IMR-90 (cell line): Measurements from ENCODE around the gene COL25A1. TPM values are rescaled to one million over a fixed set of nuclear protein-coding genes. Genes with fewer than 3 reads are reported as not detected.

Experiments
- ATAC-seq: fragments of 200-7000 bp; cut with Tn5 transposase; 2 replicates; pipeline ENCODE4 v1.9.1; 2020; ENCODE audit warnings: low read depth, mild to moderate bottlenecking, moderate library complexity
- BruUV-seq: library from RNA; stranded (reverse); fragments of 400-500 nt; replicated peaks from 2 replicates; lab custom pipeline; 2021; lab: Mats Ljungman, UMichigan
- CTCF ChIA-PET: fragments of 300-600 bp; formaldehyde crosslinking; extraction: SDS; loops from one replicate; lab custom pipeline; 2021; ENCODE audit warnings: antibody characterized with exemption; lab: Yijun Ruan, JAX
- POLR2A ChIA-PET: fragments of 300-600 bp; sonication (Branson Sonifier 250); formaldehyde crosslinking; loops from one replicate; lab custom pipeline; 2022; ENCODE audit warnings: antibody characterized with exemption; ENCODE audit not compliant: unreplicated experiment; lab: Charles Lee
- DNase-seq: peaks from one replicate; pipeline ENCODE4 v3.0.0; 2013
- H2AFZ ChIP-seq: replicated peaks from 2 replicates; pipeline ENCODE3; 2013; ENCODE audit warnings: low read length, mild to moderate bottlenecking; ENCODE audit not compliant: poor library complexity
- H2AK5ac ChIP-seq: 2 replicates; pipeline ENCODE4 v1.6.1; 2013; ENCODE audit warnings: low read depth, low read length, inconsistent platforms
- H2AK9ac ChIP-seq: replicated peaks from 2 replicates; pipeline ENCODE3; 2013; ENCODE audit warnings: mild to moderate bottlenecking, low read depth, low read length, moderate library complexity; ENCODE audit not compliant: poor library complexity
- H2BK120ac ChIP-seq: 2 replicates; pipeline ENCODE4 v1.6.1; 2013; ENCODE audit warnings: low read depth, low read length, inconsistent platforms
- H2BK15ac ChIP-seq: 3 replicates; pipeline ENCODE4 v1.6.1; 2013; ENCODE audit warnings: low read depth, low read length, inconsistent platforms
- H2BK20ac ChIP-seq: 2 replicates; pipeline ENCODE4 v1.6.1; 2013; ENCODE audit warnings: low read depth, mild to moderate bottlenecking, inconsistent platforms, low read length, moderate library complexity
- H2BK5ac ChIP-seq: 2 replicates; pipeline ENCODE4 v1.6.1; 2013; ENCODE audit warnings: mild to moderate bottlenecking, low read depth, low read length, inconsistent platforms; ENCODE audit not compliant: poor library complexity, severe bottlenecking
- H3K14ac ChIP-seq: replicated peaks from 2 replicates; pipeline ENCODE4 v1.6.1; 2013; ENCODE audit warnings: low read depth, low read length, inconsistent platforms
- H3K18ac ChIP-seq: 2 replicates; pipeline ENCODE4 v1.6.1; 2013; ENCODE audit warnings: low read depth, low read length, control low read depth
- H3K23ac ChIP-seq: 2 replicates; pipeline ENCODE4 v1.6.1; 2013; ENCODE audit warnings: low read depth, low read length, inconsistent platforms
- H3K27ac ChIP-seq: 2 replicates; pipeline ENCODE4 v1.5.1; 2013; ENCODE audit warnings: mild to moderate bottlenecking, control low read depth, low read length; ENCODE audit not compliant: insufficient read depth
- H3K27me3 ChIP-seq: 2 replicates; pipeline ENCODE4 v1.6.1; 2013; ENCODE audit warnings: low read length; ENCODE audit not compliant: control insufficient read depth, insufficient read depth
- H3K36me3 ChIP-seq: 2 replicates; pipeline ENCODE4 v1.6.1; 2013; ENCODE audit warnings: low read length, mixed read lengths; ENCODE audit not compliant: control insufficient read depth, insufficient read depth
- H3K4ac ChIP-seq: 2 replicates; pipeline ENCODE4 v1.6.1; 2013; ENCODE audit warnings: low read depth, low read length, inconsistent platforms
- H3K4me1 ChIP-seq: 2 replicates; pipeline ENCODE4 v1.6.1; 2013; ENCODE audit warnings: low read length, mixed read lengths; ENCODE audit not compliant: control insufficient read depth, insufficient read depth
- H3K4me2 ChIP-seq: 2 replicates; pipeline ENCODE4 v1.6.1; 2013; ENCODE audit warnings: low read depth, mild to moderate bottlenecking, control low read depth, low read length, moderate library complexity
- H3K4me3 ChIP-seq: 2 replicates; pipeline ENCODE4 v1.5.1; 2013; ENCODE audit warnings: low read depth, mild to moderate bottlenecking, control low read depth, low read length, moderate library complexity; ENCODE audit not compliant: insufficient read depth
- H3K56ac ChIP-seq: 2 replicates; pipeline ENCODE4 v1.6.1; 2013; ENCODE audit warnings: low read length, inconsistent platforms; ENCODE audit not compliant: insufficient read depth; ENCODE audit errors: extremely low read depth
- H3K79me1 ChIP-seq, 2 experiments: 2 replicates each; pipeline ENCODE4 v1.6.1; 2013; ENCODE audit warnings: low read length in 2 of 2, inconsistent platforms in 1 of 2, low read depth in 1 of 2
- H3K9ac ChIP-seq: 2 replicates; pipeline ENCODE4 v1.6.1; 2013; ENCODE audit warnings: low read depth, low read length, control low read depth
- H3K9me1 ChIP-seq: 2 replicates; pipeline ENCODE4 v1.6.1; 2013; ENCODE audit warnings: low read length, inconsistent platforms; ENCODE audit not compliant: insufficient read depth
- H3K9me3 ChIP-seq: 2 replicates; pipeline ENCODE4 v1.6.1; 2013; ENCODE audit warnings: low read length; ENCODE audit not compliant: control insufficient read depth, insufficient read depth
- H4K20me1 ChIP-seq: 2 replicates; pipeline ENCODE4 v1.6.1; 2013; ENCODE audit warnings: low read length, inconsistent platforms; ENCODE audit not compliant: insufficient read depth
- H4K5ac ChIP-seq: 2 replicates; pipeline ENCODE4 v1.6.1; 2013; ENCODE audit warnings: mild to moderate bottlenecking, low read depth, low read length, control low read depth
- H4K8ac ChIP-seq, 2 experiments: 2 replicates each; pipeline ENCODE4 v1.6.1; 2013; ENCODE audit warnings: low read depth in 2 of 2, low read length in 2 of 2, control low read depth in 1 of 2, inconsistent platforms in 1 of 2
- H4K91ac ChIP-seq: 2 replicates; pipeline ENCODE4 v1.6.1; 2013; ENCODE audit warnings: low read depth, low read length, inconsistent platforms; ENCODE audit not compliant: insufficient read depth
- BHLHE40 ChIP-seq: fragments of 150-350 bp; IDR thresholded peaks from 2 replicates; pipeline ENCODE4 v1.6.1; 2016; ENCODE audit warnings: mild to moderate bottlenecking, low read depth, low read length
- CEBPB ChIP-seq: IDR thresholded peaks from 2 replicates; pipeline ENCODE4 v1.6.1; 2012; ENCODE audit warnings: low read depth, low read length, improper control_type of control experiment
- CHD1 ChIP-seq: IDR thresholded peaks from 2 replicates; pipeline ENCODE4 v1.6.1; 2012; ENCODE audit warnings: low read depth, low read length, improper control_type of control experiment
- FOS ChIP-seq: fragments of 150-350 bp; IDR thresholded peaks from 2 replicates; pipeline ENCODE4 v1.6.1; 2016; ENCODE audit warnings: low read depth, low read length
- MAFK ChIP-seq: IDR thresholded peaks from 2 replicates; pipeline ENCODE4 v1.6.1; 2012; ENCODE audit warnings: low read depth, low read length, improper control_type of control experiment
- MAZ ChIP-seq: IDR thresholded peaks from 2 replicates; pipeline ENCODE4 v1.6.1; 2012; ENCODE audit warnings: low read depth, mild to moderate bottlenecking, low read length, improper control_type of control experiment, moderate library complexity, borderline replicate concordance
- MXI1 ChIP-seq: IDR thresholded peaks from 2 replicates; pipeline ENCODE4 v1.6.1; 2012; ENCODE audit warnings: low read depth, mild to moderate bottlenecking, low read length, moderate library complexity, borderline replicate concordance
- NFE2L2 ChIP-seq: fragments of 150-350 bp; IDR thresholded peaks from 2 replicates; pipeline ENCODE4 v1.6.1; 2016; ENCODE audit warnings: low read depth, mild to moderate bottlenecking, low read length
- RAD21 ChIP-seq: IDR thresholded peaks from 2 replicates; pipeline ENCODE4 v1.6.1; 2012; ENCODE audit warnings: low read length, improper control_type of control experiment
- RCOR1 ChIP-seq: IDR thresholded peaks from 2 replicates; pipeline ENCODE4 v1.6.1; 2012; ENCODE audit warnings: mild to moderate bottlenecking, low read length, improper control_type of control experiment; ENCODE audit not compliant: insufficient replicate concordance
- RFX5 ChIP-seq: IDR thresholded peaks from 2 replicates; pipeline ENCODE4 v1.8.0; 2012; ENCODE audit warnings: low read depth, mild to moderate bottlenecking, low read length, moderate library complexity
- SMC3 ChIP-seq: fragments of 150-350 bp; IDR thresholded peaks from 2 replicates; pipeline ENCODE4 v1.6.1; 2016; ENCODE audit warnings: low read depth, mild to moderate bottlenecking, antibody characterized with exemption, low read length, moderate library complexity
- WGBS, 2 experiments: methylation state at CpG; one replicate each; pipeline versions ENCODE4 v1.1.5 to v1.1.7; 2013; ENCODE audit warnings: missing lambda C conversion rate in 2 of 2; ENCODE audit not compliant: insufficient read length in 1 of 2; ENCODE audit errors: extremely low coverage in 2 of 2; 5-methylcytosine and 5-hydroxymethylcytosine counted together
- dilution Hi-C: fragments of 300-500 bp; cut with HindIII; formaldehyde crosslinking; loops from one replicate; pipeline ENCODE4 v1.14.3; 2018; ENCODE audit warnings: low sequenced_read_pairs; ENCODE audit not compliant: unreplicated experiment
- in situ Hi-C: fragments of 300-500 bp; cut with MboI; formaldehyde crosslinking; loops from 3 replicates; pipeline ENCODE4 v1.14.3; 2019; ENCODE audit warnings: low sequenced_read_pairs, inconsistent platforms, mixed read lengths
- intact Hi-C: fragments of 100-400 bp; cut with micrococcal nuclease; formaldehyde crosslinking; loops from 2 replicates; pipeline ENCODE4 v1.10.0; 2022
- polyA plus RNA-seq, 3 experiments: library from polyadenylated mRNA; depleted of rRNA; stranded (reverse); fragments of >200 nt; gene quantifications; 2 replicates each; pipeline ENCODE4 v1.2.3, GENCODE V29; 2012; ENCODE audit warnings: low replicate concordance in 1 of 3
- total RNA-seq: library from RNA; depleted of rRNA; stranded (reverse); fragments of >200 nt; gene quantifications from 2 replicates; pipeline ENCODE4 v1.2.3, GENCODE V29; 2012
- TF ChIP-seq, protein P1 (sequence below): conservative IDR thresholded peaks from 2 replicates; pipeline ENCODE4 v1.5.1; 2012; ENCODE audit warnings: mild to moderate bottlenecking, low read depth, low read length, improper control_type of control experiment
- TF ChIP-seq, protein P2 (sequence below): fragments of 150-350 bp; IDR thresholded peaks from 2 replicates; pipeline ENCODE4 v1.6.1; 2016; ENCODE audit warnings: low read depth, mild to moderate bottlenecking, low read length, moderate library complexity, borderline replicate concordance
- TF ChIP-seq, protein P3 (sequence below): fragments of 150-350 bp; IDR thresholded peaks from 2 replicates; pipeline ENCODE4 v1.6.1; 2017; ENCODE audit warnings: mild to moderate bottlenecking, antibody characterized with exemption, low read length, low read depth

Gene COL25A1
- total and polyA plus RNA-seq, 2 of the 4 experiments (the other 2 are of a cell fraction), result under 0.01 to 0.05 TPM

DNA sequence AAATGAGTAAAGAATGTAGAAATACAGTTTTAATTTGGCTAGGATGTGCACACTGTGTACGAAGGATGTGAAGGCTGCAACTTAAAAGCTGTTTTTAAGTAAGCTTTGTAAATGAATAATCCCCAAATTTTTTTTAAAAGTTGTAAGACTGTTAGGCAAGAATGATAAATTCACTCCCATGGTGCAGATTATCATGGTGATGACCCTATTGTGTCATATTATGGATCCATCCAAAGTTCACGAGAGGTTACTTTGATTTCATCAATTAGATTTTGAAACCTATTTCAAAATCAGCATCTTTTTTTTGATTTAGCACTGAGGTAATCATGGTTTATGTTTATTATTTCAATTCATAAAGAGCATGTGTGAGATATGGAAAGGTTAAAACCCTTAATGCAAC is 476.7 kb downstream of the COL25A1 start:
- Histone ChIP-seq H3K14ac (no peak overlapping the region), H3K4me1 (no peaks in the 10 kb centered on the region), H3K36me3 (no peaks in the 10 kb centered on the region), H4K5ac (no peak overlapping the region), H3K27ac (no peak overlapping the region), H3K27me3 (peaks cover 5% of the 10 kb centered on the region), H2BK20ac (no peak overlapping the region), H2AK5ac (no peak overlapping the region), H4K20me1 (no peaks in the 10 kb centered on the region), H2BK5ac (no peak overlapping the region), H3K4ac (no peak overlapping the region), H4K8ac (no peak overlapping the region), H4K91ac (no peak overlapping the region), H3K18ac (no peak overlapping the region), H3K4me3 (no peak overlapping the region), H2AFZ (no peak overlapping the region), H3K9ac (no peak overlapping the region), H2BK120ac (no peak overlapping the region), H3K56ac (no peak overlapping the region), H3K9me3 (no peaks in the 10 kb centered on the region), H3K4me2 (no peak overlapping the region), H3K23ac (no peak overlapping the region), H3K79me1 (no peaks in the 10 kb centered on the region), H2AK9ac (no peak overlapping the region), H2BK15ac (no peak overlapping the region), H3K9me1 (no peaks in the 10 kb centered on the region)
- no peak for DNase-seq
- no peak for TF ChIP-seq CEBPB
- no peak for TF ChIP-seq MAZ
- no peak for TF ChIP-seq RAD21
- TF ChIP-seq MAFK, result no peak
- TF ChIP-seq SMC3, result no peak
- no peak for TF ChIP-seq MXI1
- no peak for TF ChIP-seq CHD1
- TF ChIP-seq, protein P1, sequence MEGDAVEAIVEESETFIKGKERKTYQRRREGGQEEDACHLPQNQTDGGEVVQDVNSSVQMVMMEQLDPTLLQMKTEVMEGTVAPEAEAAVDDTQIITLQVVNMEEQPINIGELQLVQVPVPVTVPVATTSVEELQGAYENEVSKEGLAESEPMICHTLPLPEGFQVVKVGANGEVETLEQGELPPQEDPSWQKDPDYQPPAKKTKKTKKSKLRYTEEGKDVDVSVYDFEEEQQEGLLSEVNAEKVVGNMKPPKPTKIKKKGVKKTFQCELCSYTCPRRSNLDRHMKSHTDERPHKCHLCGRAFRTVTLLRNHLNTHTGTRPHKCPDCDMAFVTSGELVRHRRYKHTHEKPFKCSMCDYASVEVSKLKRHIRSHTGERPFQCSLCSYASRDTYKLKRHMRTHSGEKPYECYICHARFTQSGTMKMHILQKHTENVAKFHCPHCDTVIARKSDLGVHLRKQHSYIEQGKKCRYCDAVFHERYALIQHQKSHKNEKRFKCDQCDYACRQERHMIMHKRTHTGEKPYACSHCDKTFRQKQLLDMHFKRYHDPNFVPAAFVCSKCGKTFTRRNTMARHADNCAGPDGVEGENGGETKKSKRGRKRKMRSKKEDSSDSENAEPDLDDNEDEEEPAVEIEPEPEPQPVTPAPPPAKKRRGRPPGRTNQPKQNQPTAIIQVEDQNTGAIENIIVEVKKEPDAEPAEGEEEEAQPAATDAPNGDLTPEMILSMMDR, result no peak
- TF ChIP-seq, protein P2, sequence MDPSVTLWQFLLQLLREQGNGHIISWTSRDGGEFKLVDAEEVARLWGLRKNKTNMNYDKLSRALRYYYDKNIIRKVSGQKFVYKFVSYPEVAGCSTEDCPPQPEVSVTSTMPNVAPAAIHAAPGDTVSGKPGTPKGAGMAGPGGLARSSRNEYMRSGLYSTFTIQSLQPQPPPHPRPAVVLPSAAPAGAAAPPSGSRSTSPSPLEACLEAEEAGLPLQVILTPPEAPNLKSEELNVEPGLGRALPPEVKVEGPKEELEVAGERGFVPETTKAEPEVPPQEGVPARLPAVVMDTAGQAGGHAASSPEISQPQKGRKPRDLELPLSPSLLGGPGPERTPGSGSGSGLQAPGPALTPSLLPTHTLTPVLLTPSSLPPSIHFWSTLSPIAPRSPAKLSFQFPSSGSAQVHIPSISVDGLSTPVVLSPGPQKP, result no peak
- TF ChIP-seq NFE2L2, result no peak
- TF ChIP-seq RCOR1, result no peak
- no peak for TF ChIP-seq FOS
- TF ChIP-seq, protein P3, sequence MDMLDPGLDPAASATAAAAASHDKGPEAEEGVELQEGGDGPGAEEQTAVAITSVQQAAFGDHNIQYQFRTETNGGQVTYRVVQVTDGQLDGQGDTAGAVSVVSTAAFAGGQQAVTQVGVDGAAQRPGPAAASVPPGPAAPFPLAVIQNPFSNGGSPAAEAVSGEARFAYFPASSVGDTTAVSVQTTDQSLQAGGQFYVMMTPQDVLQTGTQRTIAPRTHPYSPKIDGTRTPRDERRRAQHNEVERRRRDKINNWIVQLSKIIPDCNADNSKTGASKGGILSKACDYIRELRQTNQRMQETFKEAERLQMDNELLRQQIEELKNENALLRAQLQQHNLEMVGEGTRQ, result no peak
- TF ChIP-seq RFX5, result no peak
- no peak for TF ChIP-seq BHLHE40
- in situ Hi-C loops, result no loop called here
- dilution Hi-C loops, result no loop called here
- BruUV-seq, result no TSS peak
- ChIA-PET CTCF (no interaction called here), POLR2A (no interaction called here)
- WGBS, 2 experiments, result no CpG with 5 or more reads among the region's 2 CpGs
- intact Hi-C loops, result loop anchor here (10.0 kb wide), 1 partner anchor 999 kb away; the partner anchor contains the start of gene RRH
- ATAC-seq, result no peak
